ENCODE data around the gene SUMO3. TPM values are rescaled to one million over a fixed set of nuclear protein-coding genes. Genes with fewer than 3 reads are reported as not detected.

SUMO3 gene
- total RNA-seq, 6 donors from 2014 or later = 46.1 to 97.6 (median 73.2) TPM

GRCh38 chr21:44820851-44821250, 3.0 kb upstream of the SUMO3 start:
- 84 to 94% methylated on average over 3 of the region's 3 CpGs for WGBS, 2 donors
- Histone ChIP-seq H3K4me3 (no peak overlapping the region), H3K27ac (no peak overlapping the region), H3K4me1 (peaks cover 16 to 24% (median 20%) of the 10 kb centered on the region in 4 donors), H3K27me3 (no peaks in the 10 kb centered on the region), H3K36me3 (no peaks in the 10 kb centered on the region), H3K9me3 (peaks cover 3 to 26% (median 8%) of the 10 kb centered on the region in 4 donors)
- no peak for DNase-seq
- no peak for ATAC-seq (ENCODE audit: low FRiP score in 2 of 2)
- TF ChIP-seq, protein P1, sequence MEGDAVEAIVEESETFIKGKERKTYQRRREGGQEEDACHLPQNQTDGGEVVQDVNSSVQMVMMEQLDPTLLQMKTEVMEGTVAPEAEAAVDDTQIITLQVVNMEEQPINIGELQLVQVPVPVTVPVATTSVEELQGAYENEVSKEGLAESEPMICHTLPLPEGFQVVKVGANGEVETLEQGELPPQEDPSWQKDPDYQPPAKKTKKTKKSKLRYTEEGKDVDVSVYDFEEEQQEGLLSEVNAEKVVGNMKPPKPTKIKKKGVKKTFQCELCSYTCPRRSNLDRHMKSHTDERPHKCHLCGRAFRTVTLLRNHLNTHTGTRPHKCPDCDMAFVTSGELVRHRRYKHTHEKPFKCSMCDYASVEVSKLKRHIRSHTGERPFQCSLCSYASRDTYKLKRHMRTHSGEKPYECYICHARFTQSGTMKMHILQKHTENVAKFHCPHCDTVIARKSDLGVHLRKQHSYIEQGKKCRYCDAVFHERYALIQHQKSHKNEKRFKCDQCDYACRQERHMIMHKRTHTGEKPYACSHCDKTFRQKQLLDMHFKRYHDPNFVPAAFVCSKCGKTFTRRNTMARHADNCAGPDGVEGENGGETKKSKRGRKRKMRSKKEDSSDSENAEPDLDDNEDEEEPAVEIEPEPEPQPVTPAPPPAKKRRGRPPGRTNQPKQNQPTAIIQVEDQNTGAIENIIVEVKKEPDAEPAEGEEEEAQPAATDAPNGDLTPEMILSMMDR (IDR thresholded peaks at IDR 0.05) = no peak
- no peak for TF ChIP-seq EP300 (IDR thresholded peaks at IDR 0.05)
- no peak for TF ChIP-seq POLR2A (IDR thresholded peaks at IDR 0.05)
- TF ChIP-seq POLR2AphosphoS5 (IDR thresholded peaks at IDR 0.05) = no peak

- no peaks in the 10 kb centered on the region for H3K36me3 ChIP-seq
- DNase-seq (peak in 1 of 2 donors; percentile 59), ATAC-seq (ENCODE audit: low FRiP score in 2 of 2) (no peak)
- H3K4me1 ChIP-seq = peaks cover 16 to 33% (median 24%) of the 10 kb centered on the region in 4 donors
- no peaks in the 10 kb centered on the region for H3K27me3 ChIP-seq
- H3K4me3 ChIP-seq = no peak overlapping the region
- TF ChIP-seq EP300 (IDR thresholded peaks at IDR 0.05) (no peak), POLR2AphosphoS5 (IDR thresholded peaks at IDR 0.05) (no peak), POLR2A (IDR thresholded peaks at IDR 0.05) (no peak)
- TF ChIP-seq, protein P1 (IDR thresholded peaks at IDR 0.05) = no peak
- peaks cover 3 to 26% (median 8%) of the 10 kb centered on the region in 4 donors for H3K9me3 ChIP-seq
- H3K27ac ChIP-seq = no peak overlapping the region
- 97% methylated on average over 28 to 33 of the region's 33 CpGs for WGBS, 2 donors
Measured at GRCh38 chr21:44819283-44820243, 1.7 kb upstream of the SUMO3 start.

DNA sequence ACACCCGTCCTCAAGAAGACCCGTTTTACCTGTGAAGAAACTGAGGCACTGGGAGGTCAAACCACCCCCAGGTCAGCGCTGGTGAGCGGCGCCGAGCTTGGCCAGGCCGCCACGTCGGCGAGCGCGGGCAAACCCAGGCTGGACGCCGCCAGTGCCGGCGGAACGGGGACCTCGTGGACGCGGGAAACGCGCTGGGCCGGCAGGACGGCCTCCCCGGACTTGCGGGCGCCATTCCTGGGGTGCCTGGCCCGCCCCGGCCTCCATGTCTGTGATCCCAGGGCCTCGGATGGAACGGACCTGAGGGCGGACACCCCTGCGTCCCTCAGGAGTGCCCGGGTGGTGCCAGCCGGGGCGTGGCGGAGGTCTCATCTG, 764 bp upstream of the SUMO3 start:
- peak in 1 of 2 donors; percentile 90 for DNase-seq
- H3K9me3 ChIP-seq = peaks cover 3 to 24% (median 7%) of the 10 kb centered on the region in 4 donors
- TF ChIP-seq POLR2A (IDR thresholded peaks at IDR 0.05) (no peak), EP300 (IDR thresholded peaks at IDR 0.05) (no peak), POLR2AphosphoS5 (IDR thresholded peaks at IDR 0.05) (no peak)
- TF ChIP-seq, protein P1 (IDR thresholded peaks at IDR 0.05) = no peak

DNA sequence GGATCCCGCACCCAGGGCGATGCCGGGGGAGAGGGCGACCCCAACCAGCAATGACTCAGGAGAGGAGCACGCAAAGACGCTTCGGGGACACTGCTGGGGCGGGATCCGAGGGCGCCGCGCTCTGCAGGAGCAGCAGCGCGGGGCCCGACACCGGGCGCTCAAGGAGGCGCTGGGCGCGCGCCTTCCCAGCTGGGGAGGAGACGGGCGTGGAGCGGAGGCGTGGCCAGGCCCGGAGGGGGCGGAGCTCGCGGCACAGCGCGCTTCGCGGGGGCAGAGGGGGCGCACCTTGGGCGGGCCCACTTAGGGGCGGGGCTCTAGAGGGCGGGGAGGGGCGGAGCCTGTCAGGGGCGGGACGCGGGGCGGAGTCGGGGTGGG, 369 bp downstream of the SUMO3 start:
- ATAC-seq (ENCODE audit: low FRiP score in 2 of 2) (peak; percentile 95), DNase-seq (peak; percentile 94 to 99)
- Histone ChIP-seq H3K9me3 (peaks cover 0 to 13% (median 3%) of the 10 kb centered on the region in 4 donors), H3K4me3 (peak overlapping the region; percentile 72 to 82 (median 76)), H3K27me3 (no peaks in the 10 kb centered on the region), H3K27ac (peak overlapping the region; percentile 93 to 98 (median 95)), H3K4me1 (peaks cover 16 to 33% (median 24%) of the 10 kb centered on the region in 4 donors), H3K36me3 (peaks cover 0 to 15% (median 11%) of the 10 kb centered on the region in 4 donors)
- 0% methylated on average over 1 to 9 of the region's 43 CpGs for WGBS, 2 donors
- TF ChIP-seq POLR2A (IDR thresholded peaks at IDR 0.05) (no peak), EP300 (IDR thresholded peaks at IDR 0.05) (no peak), POLR2AphosphoS5 (IDR thresholded peaks at IDR 0.05) (no peak)

More for the DNA sequence above, 764 bp upstream of the SUMO3 start:
- Histone ChIP-seq H3K36me3 (peaks cover 0 to 3% (median 3%) of the 10 kb centered on the region in 4 donors), H3K27me3 (no peaks in the 10 kb centered on the region), H3K4me1 (peaks cover 16 to 33% (median 24%) of the 10 kb centered on the region in 4 donors), H3K27ac (peak overlapping the region; percentile 93 to 98 (median 95)), H3K4me3 (peak overlapping the region; percentile 72 to 82 (median 74))
- 56 to 100% methylated on average over 2 to 37 of the region's 37 CpGs for WGBS, 2 donors
- ATAC-seq (ENCODE audit: low FRiP score in 2 of 2) = no peak
